GM19397 (cell line): ENCODE results near the gene YBEY.
"Not testable (repeated sequence)": the region's sequence is repeated elsewhere in the genome, so short reads cannot be mapped to it uniquely, and the experiment has no call there.

ENCODE experiments used
- ATAC-seq: cut with Tn5 transposase; IDR thresholded peaks from one replicate; pipeline ENCODE4 v1.9.1; 2021; ENCODE audit warnings: mild to moderate bottlenecking, moderate library complexity; ENCODE audit not compliant: unreplicated experiment

YBEY gene

GRCh38 chr21:46299167-46299566 is 13.0 kb downstream of the YBEY start:
- ATAC-seq: no peak

- ATAC-seq: no peak
Observed at GRCh38 chr21:46301759-46302158, 15.6 kb downstream of the YBEY start.

DNA sequence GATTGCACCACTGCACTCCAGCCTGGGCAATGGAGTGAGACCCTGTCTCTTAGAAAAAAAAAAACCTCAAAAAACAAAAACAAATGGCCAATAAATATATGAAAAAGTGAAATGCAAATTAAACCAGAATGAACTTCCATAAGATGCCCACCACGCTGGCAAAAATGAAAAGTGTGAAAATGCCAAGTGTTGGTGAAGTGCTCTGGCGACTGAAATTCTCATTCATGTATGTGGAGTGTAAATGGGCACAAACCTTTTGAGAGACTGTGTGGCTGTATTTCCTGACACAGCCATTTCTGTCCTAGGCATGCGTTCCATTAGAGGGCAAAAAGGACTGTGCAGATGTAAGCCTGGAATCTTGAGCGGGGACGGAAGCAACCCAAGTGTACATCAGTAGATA is 18.3 kb downstream of the YBEY start:
- no peak for ATAC-seq

- no peak for ATAC-seq
Observed at GRCh38 chr21:46304955-46305354, 18.8 kb downstream of the YBEY start.

DNA sequence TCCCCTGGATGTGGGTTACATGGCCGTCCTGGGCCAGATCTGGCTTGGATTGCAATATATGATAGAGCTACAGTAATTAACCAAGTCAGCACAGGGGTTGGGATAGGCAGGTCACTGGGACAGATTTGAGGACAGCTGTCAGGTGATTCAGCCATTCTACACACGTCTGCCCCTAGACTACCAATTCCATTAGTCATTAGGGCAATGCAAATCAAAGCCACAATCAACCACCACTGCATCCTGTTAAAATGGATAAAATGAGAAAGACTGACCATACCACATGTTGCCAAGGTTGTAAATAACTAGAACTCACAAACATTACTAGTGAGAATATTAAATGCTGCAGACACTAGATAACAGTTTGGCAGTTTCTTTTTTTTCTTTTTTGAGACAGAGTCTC is 21.5 kb downstream of the YBEY start:
- ATAC-seq: peak; percentile 50

DNA sequence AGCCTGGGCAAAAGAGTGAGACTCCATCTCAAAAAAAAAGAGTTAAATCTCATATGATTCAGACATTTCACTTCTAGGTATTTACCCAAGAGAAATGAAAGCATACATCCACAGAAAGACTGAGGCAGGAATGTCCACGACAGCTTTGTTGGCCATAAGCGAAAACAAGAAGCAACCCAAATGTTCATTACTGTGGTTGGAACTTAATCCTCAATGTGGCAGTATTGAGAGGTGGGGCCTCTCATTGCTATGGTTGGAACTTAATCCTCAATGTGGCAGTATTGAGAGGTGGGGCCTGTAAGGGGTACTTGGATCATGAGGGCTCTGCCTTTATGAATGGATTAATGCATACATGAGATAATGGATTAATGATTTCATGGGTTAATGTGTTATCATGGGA is 22.3 kb downstream of the YBEY start:
- no peak for ATAC-seq

- ATAC-seq: not testable (repeated sequence)
Observed at GRCh38 chr21:46310260-46310659, 24.1 kb downstream of the YBEY start.

DNA sequence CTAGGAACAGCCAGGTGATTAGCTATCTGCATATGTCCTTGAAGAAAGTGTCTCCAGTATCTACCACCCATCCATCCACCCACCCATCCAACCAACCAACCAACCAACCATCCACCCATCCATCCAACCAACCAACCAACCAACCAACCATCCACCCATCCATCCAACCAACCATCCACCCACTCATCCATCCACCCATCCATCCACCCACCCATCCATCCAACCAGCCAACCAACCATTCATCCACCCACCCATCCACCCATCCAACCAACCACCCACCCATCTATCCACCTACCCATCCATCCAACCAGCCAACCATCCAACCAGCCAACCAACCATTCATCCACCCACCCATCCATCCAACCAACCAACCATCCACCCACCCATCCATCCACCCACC is 25.4 kb downstream of the YBEY start:
- no peak for ATAC-seq

GRCh38 chr21:46312949-46313348 is 26.8 kb downstream of the YBEY start:
- ATAC-seq: no peak

- ATAC-seq: no peak
Observed at GRCh38 chr21:46314441-46315020, 28.4 kb downstream of the YBEY start.

- no peak for ATAC-seq
Observed at GRCh38 chr21:46316708-46317324, 30.7 kb downstream of the YBEY start.

GRCh38 chr21:46317710-46318463 is 31.7 kb downstream of the YBEY start:
- ATAC-seq: no peak

DNA sequence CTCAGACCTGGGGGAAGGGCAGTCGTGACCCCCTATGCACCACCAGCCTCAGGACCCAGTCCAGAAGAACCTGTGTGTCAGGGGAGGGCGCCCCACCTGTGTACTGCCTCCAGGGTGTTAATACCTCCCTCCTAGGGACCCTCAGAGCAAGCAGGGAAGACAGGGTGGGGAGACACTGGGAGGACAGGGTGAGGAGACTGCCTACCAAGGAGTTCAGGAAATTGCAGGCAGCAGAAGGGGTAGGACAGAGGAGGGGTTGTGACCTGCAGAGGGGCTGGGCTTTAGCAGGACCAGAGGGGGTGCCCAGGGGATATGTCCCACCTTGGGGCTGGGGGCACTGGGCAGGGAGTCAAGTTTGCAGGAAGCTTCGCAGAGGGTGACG is 32.3 kb downstream of the YBEY start:
- ATAC-seq: no peak

GRCh38 chr21:46319186-46319585 is 33.0 kb downstream of the YBEY start:
- ATAC-seq: no peak

GRCh38 chr21:46320331-46320801 is 34.2 kb downstream of the YBEY start:
- ATAC-seq: no peak

DNA sequence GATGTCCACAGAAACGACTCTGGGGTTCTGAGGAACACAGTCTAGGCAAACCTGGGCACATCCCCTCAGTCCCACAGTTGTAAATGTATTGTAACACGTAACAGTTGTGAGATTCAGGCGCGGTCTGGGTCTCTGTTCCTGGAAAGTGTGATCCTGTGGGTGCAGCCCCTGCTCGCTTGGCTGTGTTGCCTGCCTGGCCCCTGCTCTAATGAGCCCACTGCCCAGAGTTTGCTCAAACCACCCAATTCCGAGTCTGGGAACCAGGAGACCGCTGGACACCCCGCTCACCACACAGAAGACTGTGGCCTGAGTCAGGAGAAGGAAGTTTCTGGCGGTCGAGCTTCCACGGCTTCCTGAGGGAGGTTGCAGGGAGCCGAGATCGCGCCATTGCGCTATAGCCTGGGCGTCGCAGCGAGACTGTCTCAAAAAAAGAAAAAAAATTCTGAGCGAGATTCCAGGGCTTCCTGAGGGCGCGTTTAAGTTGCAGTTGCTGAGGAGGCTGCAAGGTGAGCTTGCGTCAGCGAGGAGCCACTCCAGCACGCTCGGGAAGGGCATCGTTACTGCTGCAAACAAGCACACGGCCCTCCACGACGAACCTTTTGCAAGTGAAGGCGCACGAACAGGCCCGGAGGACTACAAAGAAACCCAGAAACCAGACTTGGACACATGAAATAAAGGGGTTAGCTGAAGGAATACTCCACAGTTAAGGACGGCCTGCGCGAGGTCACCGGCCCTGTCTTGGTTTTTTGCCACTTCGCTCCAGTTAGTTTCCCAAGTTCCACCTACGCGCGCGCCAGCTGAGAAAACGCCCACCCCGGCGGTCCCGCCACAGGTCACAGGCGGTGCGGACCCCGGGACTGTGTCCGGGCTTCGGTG is 36.4 kb downstream of the YBEY start:
- ATAC-seq: no peak

DNA sequence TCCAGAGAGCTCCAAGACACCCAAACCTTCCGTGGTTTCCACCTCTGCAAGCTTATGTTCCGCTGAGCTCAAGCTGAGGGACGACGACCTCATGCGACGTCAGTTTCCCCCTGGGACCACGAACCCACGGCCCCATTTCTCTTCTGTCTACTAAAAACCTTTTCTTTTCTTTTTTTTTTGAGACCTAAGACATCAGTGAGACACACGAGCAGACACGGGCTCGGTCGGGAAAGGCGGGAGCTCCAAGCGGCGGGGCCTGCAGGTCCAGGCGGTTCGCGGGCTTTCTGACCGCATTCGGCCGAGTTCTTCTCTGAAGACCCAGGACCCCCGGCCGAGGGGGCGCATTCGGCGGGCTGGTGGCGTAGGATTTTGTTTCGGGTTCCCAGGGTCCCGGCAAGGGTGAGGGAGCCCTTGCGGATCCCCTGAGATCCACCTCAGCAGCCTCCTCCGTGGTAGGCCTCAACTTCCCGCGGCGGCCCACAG is 37.1 kb downstream of the YBEY start:
- peak; percentile 3 for ATAC-seq

GRCh38 chr21:46323710-46324389 is 37.7 kb downstream of the YBEY start, which contains the start of the genes C21orf58 and PCNT:
Gene C21orf58 (minus strand): TSS chr21:46323870. CDS start chr21:46322738, 1,132 bp downstream.
Gene PCNT (plus strand): TSS chr21:46324156. CDS start chr21:46324229, 73 bp downstream.
- ATAC-seq: peak; percentile 74

DNA sequence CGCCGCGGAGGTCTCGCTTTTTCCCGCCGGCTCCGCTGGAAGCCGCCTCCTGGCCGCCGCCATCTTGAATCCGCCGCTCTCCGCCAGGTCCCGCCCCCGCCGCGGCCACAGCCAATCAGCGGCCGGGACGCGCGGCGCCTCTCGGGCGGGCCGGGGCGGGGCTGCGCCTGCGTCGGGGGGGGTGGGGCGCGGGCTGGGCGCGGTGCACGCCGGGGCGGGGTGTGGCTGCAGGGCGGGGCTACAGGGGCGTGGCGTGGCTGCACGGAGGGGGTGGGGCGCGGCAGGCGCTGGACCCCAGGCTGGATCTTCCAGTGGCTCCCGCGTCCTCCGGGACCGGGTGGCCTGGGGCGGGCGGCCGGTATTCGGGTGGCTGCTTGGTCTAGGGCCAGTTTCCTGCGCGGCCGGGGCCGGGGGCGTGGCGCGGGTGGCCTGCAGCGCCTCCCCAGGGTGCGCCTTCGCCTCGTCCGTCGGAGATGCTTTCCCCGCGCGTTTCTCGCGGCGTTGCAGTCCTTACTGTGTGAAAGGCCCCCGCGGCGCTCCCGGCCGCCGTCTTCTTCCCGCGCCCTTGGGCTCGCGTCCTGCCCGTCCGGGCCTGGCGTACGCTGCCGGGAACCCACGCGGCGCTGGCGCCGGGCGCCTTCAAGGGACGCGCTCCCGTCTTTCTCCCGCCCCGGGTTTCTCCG is 38.4 kb downstream of the YBEY start:
- peak; percentile 62 for ATAC-seq
